Measurements from ENCODE around the gene GPRIN1. TPM values are rescaled to one million over a fixed set of nuclear protein-coding genes. Genes with fewer than 3 reads are reported as not detected.

Gene GPRIN1
- total RNA-seq, 1 donor from 2014 or later: 1.4 TPM

DNA sequence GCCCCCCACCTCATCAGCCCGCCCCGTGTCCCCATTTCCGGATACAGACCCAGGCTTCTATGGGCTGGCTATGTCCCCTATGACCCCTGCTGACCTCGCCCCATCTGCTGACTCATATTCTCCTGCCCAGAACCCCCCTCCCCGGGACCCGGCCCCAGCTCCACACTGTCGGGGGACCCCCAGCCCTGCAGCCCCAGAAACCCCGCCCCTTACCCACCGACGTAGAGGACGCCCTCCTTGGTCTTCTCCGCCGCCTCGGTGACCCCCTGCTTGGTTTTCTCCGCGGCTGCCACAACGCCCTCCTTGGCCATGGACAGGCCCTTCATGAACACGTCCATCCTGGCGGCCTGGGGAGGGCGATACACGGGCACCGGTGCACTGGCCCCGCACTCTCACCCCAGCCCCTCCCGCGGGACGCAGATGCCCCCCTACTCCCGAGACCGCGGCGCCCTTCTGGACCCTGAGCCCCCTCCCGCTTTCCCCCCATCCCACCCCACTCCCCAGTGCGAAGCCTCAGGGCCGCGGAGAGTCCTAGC lies 19.4 kb upstream of the GPRIN1 start:
- H3K9me3 ChIP-seq: no peaks in the 10 kb centered on the region
- intact Hi-C loops (cut with DNase I): no loop called here
- no peaks in the 10 kb centered on the region for H3K36me3 ChIP-seq
- no peak for DNase-seq
- H3K27ac ChIP-seq: no peak overlapping the region
- TF ChIP-seq CTCF (IDR thresholded peaks at IDR 0.05): no peak
- peaks cover 86% of the 10 kb centered on the region for H3K27me3 ChIP-seq (ENCODE audit: low read depth)
- H3K4me1 ChIP-seq: peaks cover 12% of the 10 kb centered on the region
- ATAC-seq: no peak
- no peak overlapping the region for H3K4me3 ChIP-seq

DNA sequence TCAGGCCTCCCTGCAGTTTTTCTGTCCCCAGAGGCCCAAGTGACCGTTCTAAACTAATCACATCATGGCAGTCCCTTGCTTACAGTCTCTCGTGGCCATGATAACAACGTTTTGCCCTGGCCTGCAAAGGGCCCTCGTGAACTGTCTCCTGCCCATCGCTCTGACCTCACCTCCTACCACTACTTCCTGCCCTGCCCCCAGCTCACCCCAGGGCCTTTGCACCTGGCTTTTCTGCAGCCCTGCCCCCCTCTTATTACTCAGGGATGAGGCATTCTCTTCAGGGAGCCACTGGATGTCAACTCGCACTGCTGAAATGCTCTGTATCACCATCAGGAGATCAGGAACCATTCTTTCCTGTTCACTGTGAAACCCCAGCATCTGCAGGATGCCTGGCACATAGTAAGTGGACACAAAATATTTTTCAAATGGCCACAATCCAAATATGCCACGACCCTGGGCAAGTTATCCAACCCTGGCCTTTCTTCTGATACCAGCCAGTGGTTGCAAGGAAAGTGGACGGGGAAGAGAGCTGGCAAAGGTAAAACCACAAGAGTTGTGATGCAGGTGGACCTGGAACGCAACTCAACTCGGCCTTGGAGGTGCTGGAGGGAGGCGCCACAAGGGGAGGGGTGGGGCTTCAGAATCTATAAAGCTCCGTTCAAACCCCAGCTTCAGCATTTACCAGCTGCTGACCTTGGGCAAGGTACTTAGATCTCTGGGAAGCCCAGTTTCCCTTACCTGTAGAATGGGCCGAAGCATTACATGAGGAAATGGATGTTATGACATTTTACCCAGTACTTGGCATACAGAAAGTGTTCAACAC lies 18.7 kb upstream of the GPRIN1 start:
- intact Hi-C loops (cut with DNase I): no loop called here
- TF ChIP-seq CTCF (IDR thresholded peaks at IDR 0.05): no peak
- H3K27me3 ChIP-seq (ENCODE audit: low read depth): peaks cover 94% of the 10 kb centered on the region
- DNase-seq (no peak), ATAC-seq (no peak)
- H3K9me3 ChIP-seq: no peaks in the 10 kb centered on the region
- H3K36me3 ChIP-seq: no peaks in the 10 kb centered on the region
- H3K4me3 ChIP-seq: no peak overlapping the region
- H3K4me1 ChIP-seq: peaks cover 12% of the 10 kb centered on the region
- no peak overlapping the region for H3K27ac ChIP-seq

- DNase-seq (no peak), ATAC-seq (no peak)
- Histone ChIP-seq H3K4me1 (peaks cover 12% of the 10 kb centered on the region), H3K27ac (no peak overlapping the region), H3K36me3 (no peaks in the 10 kb centered on the region), H3K9me3 (no peaks in the 10 kb centered on the region), H3K4me3 (no peak overlapping the region), H3K27me3 (ENCODE audit: low read depth) (peaks cover 94% of the 10 kb centered on the region)
- intact Hi-C loops (cut with DNase I): no loop called here
- no peak for TF ChIP-seq CTCF (IDR thresholded peaks at IDR 0.05)
Measured at GRCh38 chr5:176627582-176627981, 17.6 kb upstream of the GPRIN1 start.

DNA sequence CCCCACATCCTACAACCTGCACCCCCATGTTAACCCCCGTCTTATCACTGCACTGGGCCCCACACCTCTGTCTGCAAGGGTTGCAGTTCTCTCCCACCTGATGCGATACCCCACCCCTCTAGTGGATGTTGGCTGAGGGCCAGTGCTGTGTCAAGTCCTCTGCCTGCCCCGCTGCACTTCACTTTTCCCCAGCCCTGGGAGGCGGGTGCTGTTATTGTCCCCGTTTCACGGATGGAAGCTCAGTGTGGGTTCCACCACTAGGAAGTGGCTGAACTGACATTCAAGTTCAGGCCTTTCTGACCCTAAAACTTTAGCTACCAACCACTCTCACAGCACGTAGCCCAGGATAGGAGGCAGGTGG lies 16.9 kb upstream of the GPRIN1 start:
- DNase-seq: no peak
- intact Hi-C loops (cut with DNase I): no loop called here
- peaks cover 12% of the 10 kb centered on the region for H3K4me1 ChIP-seq
- peaks cover 92% of the 10 kb centered on the region for H3K27me3 ChIP-seq (ENCODE audit: low read depth)
- no peak for TF ChIP-seq CTCF (IDR thresholded peaks at IDR 0.05)
- H3K9me3 ChIP-seq: no peaks in the 10 kb centered on the region
- no peak overlapping the region for H3K27ac ChIP-seq
- H3K36me3 ChIP-seq: no peaks in the 10 kb centered on the region
- no peak for ATAC-seq
- no peak overlapping the region for H3K4me3 ChIP-seq

GRCh38 chr5:176625966-176626875 lies 16.3 kb upstream of the GPRIN1 start:
- H3K27ac ChIP-seq: no peak overlapping the region
- H3K27me3 ChIP-seq (ENCODE audit: low read depth): peaks cover 92% of the 10 kb centered on the region
- H3K4me3 ChIP-seq: no peak overlapping the region
- H3K9me3 ChIP-seq: no peaks in the 10 kb centered on the region
- no peak for TF ChIP-seq CTCF (IDR thresholded peaks at IDR 0.05)
- no peak for ATAC-seq
- H3K36me3 ChIP-seq: no peaks in the 10 kb centered on the region
- intact Hi-C loops (cut with DNase I): no loop called here
- no peak for DNase-seq
- H3K4me1 ChIP-seq: peaks cover 12% of the 10 kb centered on the region

Data from lower lobe of right lung (tissue), 2 donors.